ENCODE results near the gene ABCF2.

Gene ABCF2

DNA sequence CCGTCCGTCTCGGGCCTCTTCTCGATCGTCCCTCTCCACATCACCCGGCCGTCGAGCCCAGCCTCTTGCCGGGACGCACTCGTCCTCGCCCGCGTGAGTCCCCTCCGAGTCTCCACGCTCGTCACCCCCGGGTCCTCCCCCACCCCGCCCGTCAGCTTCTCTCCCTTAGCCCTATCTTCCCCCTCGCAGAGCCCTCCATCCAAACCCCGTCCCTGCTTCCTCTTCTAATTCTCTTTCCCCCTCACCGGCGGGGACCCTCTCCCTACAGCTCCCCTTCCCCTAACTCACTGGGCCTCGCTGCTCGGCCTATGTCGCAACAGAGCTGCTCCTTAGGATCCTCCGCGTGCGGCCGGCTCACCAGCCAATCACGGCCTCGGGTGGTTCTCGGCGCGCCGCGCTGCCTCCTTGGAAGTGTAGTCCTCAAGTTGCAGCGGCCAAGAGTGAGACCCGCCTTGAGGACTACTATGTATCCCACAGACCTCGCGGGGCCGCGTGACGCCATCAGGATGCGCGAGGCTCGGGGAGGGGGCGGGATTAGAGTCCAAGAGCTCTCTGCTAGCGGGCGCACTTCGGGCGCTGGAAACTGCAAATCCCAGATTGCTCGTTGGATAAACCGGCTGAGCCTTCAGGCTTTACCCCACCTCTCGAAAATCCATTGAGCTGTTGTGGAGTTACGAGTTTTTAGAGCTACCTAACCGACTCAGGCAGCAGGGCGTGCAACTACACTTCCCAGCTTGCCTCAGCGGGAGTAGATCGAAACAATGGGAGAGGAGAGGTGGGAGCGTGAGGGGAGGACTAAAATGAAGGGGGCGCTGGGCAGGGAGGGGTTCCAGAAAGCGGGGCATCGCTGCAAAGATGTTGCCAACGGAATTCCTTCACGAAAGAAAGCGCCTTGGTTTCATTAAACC is at the start of gene ABCF2:
ABCF2 (minus strand) TSS at position 331 of the 908 bp plus-strand sequence. CDS start 747 bp downstream, outside the sequence.
- DNase-seq: peak; percentile 94

GRCh38 chr7:151275813-151276577 is 49.0 kb upstream of the ABCF2 start:
- no peak for DNase-seq

DNA sequence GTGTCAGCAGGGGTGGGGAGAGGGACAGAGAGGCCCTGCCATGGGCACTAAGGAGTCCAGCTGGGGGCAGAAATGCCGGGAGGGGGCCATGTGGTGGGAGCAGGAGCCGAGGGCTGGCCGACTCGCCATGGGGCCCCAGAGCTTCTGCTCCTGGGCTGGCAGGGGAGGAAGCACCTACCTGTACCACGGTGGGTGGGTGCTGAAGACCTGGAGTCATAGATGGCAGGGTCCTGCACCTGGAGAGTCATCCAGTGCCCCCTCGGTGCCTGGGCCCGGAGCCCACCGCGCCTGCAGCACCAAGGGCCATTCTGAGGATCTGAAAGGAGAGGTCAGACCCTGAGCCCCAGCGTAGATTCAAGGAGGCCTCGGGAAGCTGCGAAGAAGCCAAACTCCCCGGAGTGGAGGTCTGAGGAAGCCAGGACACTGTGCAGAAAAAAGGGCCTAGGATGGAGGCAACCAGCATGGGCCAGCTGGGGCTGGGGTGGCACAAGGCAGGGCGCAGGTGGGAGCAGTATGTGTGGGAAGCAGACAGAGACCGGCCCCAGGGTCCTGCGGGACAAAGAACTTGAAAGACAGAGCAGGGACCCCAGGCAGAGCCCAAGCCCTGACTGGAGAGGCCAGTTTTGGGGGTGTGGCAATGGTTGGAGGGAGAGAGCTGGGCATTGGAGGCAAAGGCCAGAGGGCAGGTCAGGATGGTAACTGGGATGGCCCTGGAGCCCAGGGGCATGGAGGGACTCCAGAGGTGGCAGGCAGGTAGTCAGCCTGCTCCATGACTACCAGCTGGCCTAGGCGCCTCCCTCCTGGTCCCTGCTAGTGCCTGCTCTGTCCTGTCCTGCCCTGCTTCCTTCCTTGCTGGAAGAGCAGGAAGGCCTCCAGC is 48.2 kb upstream of the ABCF2 start:
- no peak for DNase-seq

DNA sequence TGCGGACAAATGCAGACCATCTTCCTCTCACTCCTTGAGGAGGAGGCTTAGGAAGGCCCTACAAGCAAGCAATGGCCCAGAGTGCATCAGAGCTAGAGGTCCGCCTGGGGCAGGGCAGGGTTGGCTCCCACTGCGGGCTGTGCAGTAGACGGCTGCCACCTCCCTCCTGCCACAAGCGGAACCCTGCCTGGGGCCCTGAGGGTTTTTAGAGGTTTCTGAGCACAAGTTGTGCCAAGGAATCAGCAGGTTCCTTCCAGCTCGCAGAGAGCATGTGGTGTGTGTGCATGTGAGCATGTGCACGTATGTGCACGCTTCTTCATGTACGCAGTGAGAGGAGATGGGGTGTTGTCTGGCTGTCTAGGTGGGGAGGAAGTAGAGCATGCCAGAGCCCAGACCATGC is 47.4 kb upstream of the ABCF2 start:
- no peak for DNase-seq

DNA sequence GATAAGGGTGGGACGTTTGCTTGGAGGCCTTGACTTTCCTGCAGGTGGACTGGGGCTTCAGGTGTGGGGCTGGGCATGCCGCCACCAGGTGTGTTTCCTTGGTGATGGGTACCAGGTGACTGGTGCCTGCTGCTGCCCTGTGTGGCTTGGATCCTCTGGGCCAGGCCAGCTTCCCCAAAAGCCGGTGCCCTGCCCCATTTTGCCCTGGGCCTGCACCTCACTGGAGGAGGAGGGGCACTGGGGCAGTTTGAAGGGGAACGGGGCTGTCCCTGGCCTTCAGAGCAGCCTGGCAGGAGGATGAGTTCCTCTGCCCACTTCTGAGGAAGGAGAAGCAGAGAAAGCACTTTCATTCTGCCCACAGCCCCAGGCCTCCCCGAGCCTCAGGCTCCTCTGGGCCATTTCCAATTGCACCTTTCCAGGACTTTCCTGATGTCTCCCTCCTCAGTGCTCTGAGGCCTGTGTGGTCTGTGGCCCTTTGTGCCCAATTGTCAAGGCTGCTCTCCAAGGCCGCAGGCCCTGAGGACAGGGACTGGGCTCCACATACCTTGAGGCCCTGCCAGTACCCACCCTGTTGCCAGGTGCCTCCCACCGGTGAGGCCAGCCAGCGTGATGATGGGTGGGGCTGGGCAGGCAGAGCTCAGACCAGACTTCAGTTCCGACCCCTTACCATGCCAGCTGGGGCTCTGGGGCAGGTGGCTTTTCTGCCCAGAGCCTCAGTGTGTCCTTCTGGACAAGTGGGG is 46.8 kb upstream of the ABCF2 start:
- no peak for DNase-seq

GRCh38 chr7:151272877-151273276 is 45.9 kb upstream of the ABCF2 start:
- DNase-seq: no peak

DNA sequence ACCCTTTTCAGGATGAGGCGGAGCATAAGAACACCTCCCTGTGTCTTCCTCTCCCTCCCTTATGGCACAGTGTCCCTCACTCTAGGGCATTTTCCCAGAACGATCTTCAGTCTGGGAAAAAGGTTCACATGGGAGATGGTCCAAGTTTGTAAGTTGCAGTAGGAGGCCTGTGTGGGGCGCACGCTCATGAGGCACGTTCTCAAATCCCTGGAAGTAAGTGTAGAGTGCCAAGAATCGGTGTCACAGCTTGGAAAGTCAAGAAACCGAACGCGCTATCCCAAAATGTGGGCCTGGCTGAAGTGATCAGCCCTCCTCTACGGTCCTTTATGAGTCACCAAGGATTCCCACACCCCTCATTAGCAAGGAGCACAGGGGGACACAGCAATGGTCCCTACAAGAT is 45.4 kb upstream of the ABCF2 start:
- no peak for DNase-seq

GRCh38 chr7:151271699-151272355 is 44.8 kb upstream of the ABCF2 start:
- no peak for DNase-seq

DNA sequence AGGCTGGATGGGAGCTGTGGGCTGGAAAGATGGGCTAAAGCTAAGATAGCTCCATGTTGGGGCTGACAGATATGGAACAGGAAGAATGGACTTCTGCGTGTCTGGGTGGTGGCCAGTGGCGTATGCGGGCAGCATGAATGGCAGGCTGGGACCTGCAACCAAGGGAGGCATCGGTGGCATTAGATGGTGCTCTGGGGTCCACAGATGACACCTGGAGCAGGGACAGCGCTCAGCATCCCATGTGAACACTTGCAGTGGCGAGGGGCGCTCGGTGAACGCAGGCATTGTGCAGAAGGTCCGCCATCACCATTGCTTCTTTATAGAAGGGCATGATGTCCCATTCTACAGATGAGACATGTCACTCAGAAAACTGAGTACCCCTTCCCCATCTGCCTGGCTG is 42.5 kb upstream of the ABCF2 start:
- DNase-seq: no peak

DNA sequence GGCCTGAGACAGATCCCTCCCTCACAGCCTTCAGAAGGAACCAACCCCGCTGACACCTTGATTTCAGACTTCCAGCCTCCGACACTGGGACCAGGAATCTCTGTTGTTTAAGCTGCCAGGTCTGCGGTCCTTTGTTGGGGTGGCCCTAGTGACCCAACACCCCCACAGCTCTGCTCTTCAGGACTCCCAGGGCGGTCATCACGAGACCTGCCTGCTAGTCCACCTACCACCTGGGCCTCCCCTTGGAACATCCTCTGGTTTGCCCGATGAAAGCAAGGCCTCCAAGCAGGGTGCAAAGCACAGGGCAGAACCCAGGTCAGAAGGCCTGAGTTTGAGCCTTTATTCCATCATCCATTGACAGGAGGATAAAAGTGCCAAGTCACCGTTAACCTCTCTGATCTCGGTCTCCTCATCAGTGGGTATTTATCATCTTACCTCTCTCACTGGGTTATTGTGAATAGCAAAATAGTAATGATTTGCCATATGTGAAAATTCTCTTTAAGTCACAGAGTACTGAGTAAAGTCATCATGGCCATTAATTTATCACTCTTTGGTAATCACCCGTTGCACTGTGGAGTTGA is 38.4 kb upstream of the ABCF2 start:
- DNase-seq: no peak

DNA sequence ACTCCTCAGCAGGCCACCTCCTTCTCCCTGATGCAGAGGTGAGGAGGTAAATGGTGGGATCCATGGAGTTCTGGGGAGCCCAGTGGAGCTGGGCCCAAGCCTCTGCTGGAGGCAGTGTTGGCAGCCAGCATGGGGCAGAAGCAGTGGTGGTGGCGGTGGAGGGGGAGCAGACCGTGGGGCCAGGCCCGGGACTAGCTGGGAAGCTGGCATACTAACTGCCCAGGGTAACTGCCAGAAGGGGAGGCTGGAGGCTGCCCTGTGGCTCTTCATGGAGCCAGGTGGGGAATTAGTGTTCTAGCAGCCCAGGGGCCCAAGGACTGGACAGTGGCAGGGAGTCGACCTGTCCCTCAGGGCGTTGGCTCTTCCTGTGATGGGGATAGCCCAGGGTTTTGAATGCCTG is 37.6 kb upstream of the ABCF2 start:
- no peak for DNase-seq

DNA sequence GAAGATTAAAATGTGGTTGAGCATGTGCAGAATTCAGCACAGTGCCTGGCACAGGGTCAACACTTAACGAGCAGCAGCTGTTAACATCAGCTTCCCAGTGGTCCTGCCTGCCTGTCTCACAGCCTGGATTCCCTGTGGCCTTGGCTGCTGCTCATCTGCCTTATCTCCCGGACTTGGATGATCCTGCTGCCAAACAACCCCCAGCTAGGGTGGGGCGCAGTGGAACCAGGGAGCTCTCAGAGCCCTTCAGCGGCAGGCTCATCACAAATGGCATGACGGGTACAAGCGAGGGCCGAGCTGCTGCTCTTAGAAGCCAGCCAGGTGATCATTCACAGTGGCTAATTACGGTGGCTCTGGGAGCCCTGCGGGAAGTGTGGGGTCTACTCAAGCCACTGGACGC is 34.5 kb upstream of the ABCF2 start:
- no peak for DNase-seq

GRCh38 chr7:151260883-151261282 is 33.9 kb upstream of the ABCF2 start:
- DNase-seq: no peak

DNA sequence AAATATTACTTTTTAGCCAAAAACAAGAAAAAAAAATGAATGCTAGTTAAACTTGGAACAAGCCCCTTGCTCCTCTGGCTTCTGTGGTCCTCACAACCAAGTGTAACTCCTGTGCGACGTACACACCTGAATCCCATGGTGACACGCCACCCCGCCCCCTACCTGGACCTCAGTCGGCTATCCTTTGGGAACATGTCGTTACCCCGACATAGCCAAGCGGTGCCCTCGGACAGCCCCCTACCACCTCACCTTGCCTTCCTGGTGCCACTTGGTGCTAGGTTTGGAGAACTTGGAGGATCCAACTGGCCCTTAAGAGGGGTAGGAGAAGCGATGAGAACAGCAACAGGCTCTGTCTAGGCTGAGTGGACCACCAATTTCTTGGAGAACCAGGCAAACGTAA is 33.5 kb upstream of the ABCF2 start:
- DNase-seq: no peak

DNA sequence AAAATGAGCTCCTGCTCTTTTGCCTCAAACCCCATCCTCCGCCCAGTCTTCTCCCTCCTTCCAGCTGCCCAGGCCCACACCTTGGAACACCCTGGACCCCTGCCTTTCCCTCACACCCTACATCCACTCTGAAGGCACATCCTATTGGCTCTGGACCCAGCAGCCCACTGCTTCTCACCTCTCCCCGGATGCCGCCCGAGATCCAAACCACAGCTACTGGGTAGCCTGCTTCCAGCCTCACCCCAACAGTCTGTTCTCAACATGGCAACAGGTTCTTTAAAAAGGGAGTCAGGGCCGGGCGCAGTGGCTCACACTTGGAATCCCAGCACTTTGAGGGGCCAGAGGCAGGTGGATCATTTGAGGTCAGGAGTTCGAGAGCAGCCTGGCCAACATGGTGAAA is 31.0 kb upstream of the ABCF2 start:
- DNase-seq: no peak

DNA sequence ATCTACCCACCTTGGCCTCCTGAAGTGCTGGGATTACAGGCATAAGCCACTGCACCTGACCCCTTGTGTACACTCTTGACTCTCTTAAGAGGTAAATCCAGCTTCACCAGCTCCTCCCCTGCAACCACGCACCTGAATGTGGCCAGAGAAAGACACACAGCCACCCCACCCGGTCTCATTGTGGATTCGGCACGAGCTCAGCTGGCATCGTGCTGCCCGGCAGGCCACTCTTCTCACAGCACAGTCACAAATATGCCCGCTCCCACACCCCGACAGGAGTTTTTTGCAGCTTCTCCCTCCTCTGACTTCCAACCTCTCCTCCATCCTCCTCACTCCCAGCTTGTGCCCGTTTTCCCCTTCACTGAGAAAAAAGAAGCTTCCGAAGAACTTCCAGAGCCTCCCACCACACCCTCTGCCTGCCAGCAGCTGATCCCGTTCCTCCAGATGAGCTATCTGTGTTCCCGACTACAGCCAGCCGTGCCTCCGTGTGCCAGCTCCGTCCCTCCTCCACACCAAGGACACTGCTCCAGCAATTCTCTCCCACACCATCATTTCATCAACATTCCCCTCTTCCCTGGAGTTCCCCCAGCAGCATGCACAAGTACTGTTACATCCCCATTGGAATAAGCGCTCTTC is 29.5 kb upstream of the ABCF2 start:
- peak; percentile 35 for DNase-seq

GRCh38 chr7:151255390-151255789 is 28.4 kb upstream of the ABCF2 start:
- DNase-seq: no peak

GRCh38 chr7:151254851-151255250 is 27.8 kb upstream of the ABCF2 start:
- no peak for DNase-seq

DNA sequence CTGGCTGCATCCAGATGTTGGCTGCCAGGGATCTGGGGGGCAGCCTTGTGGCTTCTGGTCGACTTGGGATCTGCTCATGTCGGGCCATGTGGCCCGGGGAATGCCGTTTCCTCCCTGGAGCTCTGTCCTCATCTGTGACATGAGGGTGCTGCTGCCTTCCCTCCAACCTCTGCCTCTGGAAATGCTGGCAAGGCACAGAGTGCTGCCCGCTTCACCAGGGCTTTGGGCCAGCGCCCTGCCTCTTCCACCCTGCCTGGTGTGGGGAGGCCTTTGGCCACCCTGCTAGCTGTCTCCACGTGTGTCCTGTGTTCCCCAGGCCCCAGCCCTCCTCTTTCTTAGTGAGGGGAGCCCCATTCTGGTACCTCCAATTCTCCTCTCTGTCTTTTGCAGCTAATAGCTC is 27.3 kb upstream of the ABCF2 start:
- no peak for DNase-seq

GRCh38 chr7:151252961-151253711 is 26.1 kb upstream of the ABCF2 start:
- DNase-seq: no peak

All from kidney glomerular epithelial cell (primary cell).